Activated T-cell treated with anti-CD3 and anti-CD28 coated beads for 4 hours (primary cell): ENCODE measurements around the gene DPP6.
"Not testable (repeated sequence)": the region's sequence is repeated elsewhere in the genome, so short reads cannot be mapped to it uniquely, and the experiment has no call there.

ENCODE experiments used
- DNase-seq: peaks from one replicate; pipeline ENCODE4 v3.0.0-alpha.2; 2020

Gene DPP6

GRCh38 chr7:154078523-154078922 is 26.3 kb downstream of the DPP6 start:
- not testable (repeated sequence) for DNase-seq

- not testable (repeated sequence) for DNase-seq
These were observed 28.1 kb downstream of the DPP6 start for GRCh38 chr7:154080249-154080648.

GRCh38 chr7:154087037-154087725 is 35.0 kb downstream of the DPP6 start:
- DNase-seq, result not testable (repeated sequence)

GRCh38 chr7:154092093-154092492 is 39.9 kb downstream of the DPP6 start:
- DNase-seq, result not testable (repeated sequence)

GRCh38 chr7:154095201-154095600 is 43.0 kb downstream of the DPP6 start:
- not testable (repeated sequence) for DNase-seq

- not testable (repeated sequence) for DNase-seq
These were observed 52.9 kb downstream of the DPP6 start for GRCh38 chr7:154105063-154105462.

- not testable (repeated sequence) for DNase-seq
These were observed 57.4 kb downstream of the DPP6 start for GRCh38 chr7:154109615-154110014.

GRCh38 chr7:154113732-154114351 is 61.6 kb downstream of the DPP6 start:
- not testable (repeated sequence) for DNase-seq

GRCh38 chr7:154117411-154118390 is 65.5 kb downstream of the DPP6 start:
- DNase-seq, result not testable (repeated sequence)

GRCh38 chr7:154120825-154121224 is 68.6 kb downstream of the DPP6 start:
- DNase-seq, result not testable (repeated sequence)

GRCh38 chr7:154122720-154123119 is 70.5 kb downstream of the DPP6 start:
- not testable (repeated sequence) for DNase-seq

- not testable (repeated sequence) for DNase-seq
These were observed 71.2 kb downstream of the DPP6 start for GRCh38 chr7:154123397-154123796.

GRCh38 chr7:154129142-154129541 is 76.9 kb downstream of the DPP6 start:
- DNase-seq, result not testable (repeated sequence)

- not testable (repeated sequence) for DNase-seq
These were observed 80.4 kb downstream of the DPP6 start for GRCh38 chr7:154132617-154133016.

GRCh38 chr7:154133703-154134277 is 81.6 kb downstream of the DPP6 start:
- not testable (repeated sequence) for DNase-seq

- DNase-seq, result not testable (repeated sequence)
These were observed 82.5 kb downstream of the DPP6 start for GRCh38 chr7:154134698-154135097.

- DNase-seq, result not testable (repeated sequence)
These were observed 83.4 kb downstream of the DPP6 start for GRCh38 chr7:154135646-154136045.

GRCh38 chr7:154145922-154146706 is 93.9 kb downstream of the DPP6 start:
- not testable (repeated sequence) for DNase-seq

GRCh38 chr7:154146707-154147038 is 94.5 kb downstream of the DPP6 start:
- not testable (repeated sequence) for DNase-seq

- not testable (repeated sequence) for DNase-seq
These were observed 96.8 kb downstream of the DPP6 start for GRCh38 chr7:154148791-154149516.

- not testable (repeated sequence) for DNase-seq
These were observed 98.5 kb downstream of the DPP6 start for GRCh38 chr7:154150656-154151055.
